Testis (tissue), 2 donors: ENCODE results near the gene TPST1.

Experiments used
- CTCF ChIP-seq, 3 experiments: fragments of 450-650 bp in 2 of 3; fragments of 200-600 bp in 1 of 3; sonication (generic) in 1 of 3; IDR thresholded peaks; one replicate each; pipeline ENCODE4 v1.5.1; 2016 to 2019; ENCODE audit warnings: antibody characterized with exemption in 3 of 3, mild to moderate bottlenecking in 2 of 3, moderate library complexity in 1 of 3
- POLR2A ChIP-seq: fragments of 450-650 bp; IDR thresholded peaks from one replicate; pipeline ENCODE4 v1.6.1; 2017; ENCODE audit warnings: antibody characterized with exemption, mild to moderate bottlenecking, moderate library complexity

- no peak for TF ChIP-seq CTCF (IDR thresholded peaks at IDR 0.05)
- TF ChIP-seq POLR2A, result no peak
These were observed 34.6 kb upstream of the TPST1 start for GRCh38 chr7:66170309-66171231.
